DMS79 (cell line): ENCODE measurements around the gene CACNA2D3.

Experiments
- DNase-seq: peaks from one replicate; lab custom pipeline; 2025; lab: John Stamatoyannopoulos, UW

CACNA2D3 gene

DNA sequence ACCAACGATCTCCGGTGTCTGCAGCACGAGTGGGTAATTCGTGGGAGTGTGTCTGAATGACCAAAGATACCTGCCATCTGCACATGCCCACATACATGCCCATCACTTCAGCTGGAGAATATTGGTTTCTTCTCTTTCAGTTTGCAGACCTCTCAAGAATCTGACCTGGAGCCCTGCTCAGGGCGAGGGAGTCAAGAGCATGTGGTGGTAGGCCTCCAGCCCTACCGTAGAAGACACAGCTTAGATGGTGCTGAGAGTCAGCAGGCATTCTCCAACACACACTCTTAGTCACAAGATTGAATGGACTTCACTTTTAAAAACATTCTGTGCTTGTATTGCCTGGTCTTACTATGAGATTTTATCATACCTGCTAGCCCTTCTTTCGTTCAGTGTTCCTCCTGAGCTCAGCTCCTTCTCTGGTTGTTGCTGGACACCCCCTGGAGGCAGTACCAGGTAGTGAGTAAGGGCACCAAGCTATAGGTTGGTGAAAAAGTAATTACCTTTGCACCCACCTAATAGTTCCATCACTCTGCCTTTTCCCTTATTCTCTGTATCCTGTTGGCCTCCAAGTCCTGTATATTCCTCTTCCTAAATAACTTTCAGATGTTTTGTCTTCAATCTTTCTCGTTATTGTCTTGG is 252.0 kb downstream of the CACNA2D3 start:
- DNase-seq, result no peak

DNA sequence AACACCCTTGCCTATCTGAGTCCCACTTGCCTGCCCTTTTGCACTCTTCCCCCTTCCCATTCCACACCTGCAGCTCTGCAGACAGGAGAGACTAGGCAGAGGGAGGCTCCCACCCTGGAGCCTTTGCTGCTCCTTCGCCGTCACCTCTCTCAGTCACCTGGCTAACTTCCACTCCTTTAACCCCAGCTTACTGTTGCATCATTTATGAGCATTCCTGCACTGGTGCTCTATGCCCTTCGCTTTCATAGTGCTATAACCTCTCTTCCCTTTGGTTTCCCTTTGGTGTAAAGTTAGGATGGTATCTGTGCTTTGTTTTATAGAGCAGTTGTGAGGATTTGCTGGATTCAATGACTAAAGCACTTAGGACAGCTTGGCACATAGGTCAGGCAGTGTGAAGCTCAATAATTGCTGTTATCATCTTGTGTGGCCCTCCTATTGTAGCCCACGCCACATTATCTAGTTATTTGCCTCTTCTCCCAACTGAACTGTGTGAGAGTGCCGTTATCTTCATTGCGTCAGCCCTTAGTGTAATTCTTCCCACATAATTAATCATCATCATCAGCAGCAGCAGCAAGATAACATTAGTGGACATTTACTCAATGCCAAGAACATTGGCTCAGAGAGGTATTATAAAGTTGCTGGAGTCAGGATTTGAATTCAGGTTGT is 253.9 kb downstream of the CACNA2D3 start:
- no peak for DNase-seq

DNA sequence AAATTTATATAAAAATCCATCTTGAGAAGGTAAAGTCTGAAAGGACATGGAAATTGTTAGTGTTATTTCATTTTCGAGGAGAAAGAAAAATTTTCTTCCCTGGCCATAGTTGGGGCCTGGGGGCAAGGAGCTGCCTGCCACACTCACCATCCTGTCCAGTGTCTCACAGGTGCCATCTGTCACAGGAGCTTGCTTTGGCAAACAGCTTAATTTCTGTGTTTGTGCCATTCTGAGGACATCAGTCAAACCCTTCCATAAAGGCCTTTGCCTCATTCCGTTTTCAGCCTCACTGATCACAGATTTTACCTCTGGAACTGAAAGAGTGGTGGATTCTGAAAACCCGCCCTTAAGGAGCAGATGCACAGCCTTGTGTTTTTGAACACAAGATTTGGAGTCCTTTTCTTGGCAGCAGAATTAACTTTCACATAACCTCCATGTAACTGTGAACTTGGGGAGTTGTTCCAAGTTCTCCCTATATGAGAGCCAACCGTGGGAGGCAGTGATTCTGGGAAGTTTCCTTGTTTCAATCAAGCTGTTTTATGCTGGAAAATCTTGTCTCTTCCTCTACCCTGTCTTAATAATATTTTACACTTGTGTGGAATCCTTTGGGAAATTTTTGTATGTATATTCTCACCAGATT is 254.7 kb downstream of the CACNA2D3 start:
- no peak for DNase-seq

DNA sequence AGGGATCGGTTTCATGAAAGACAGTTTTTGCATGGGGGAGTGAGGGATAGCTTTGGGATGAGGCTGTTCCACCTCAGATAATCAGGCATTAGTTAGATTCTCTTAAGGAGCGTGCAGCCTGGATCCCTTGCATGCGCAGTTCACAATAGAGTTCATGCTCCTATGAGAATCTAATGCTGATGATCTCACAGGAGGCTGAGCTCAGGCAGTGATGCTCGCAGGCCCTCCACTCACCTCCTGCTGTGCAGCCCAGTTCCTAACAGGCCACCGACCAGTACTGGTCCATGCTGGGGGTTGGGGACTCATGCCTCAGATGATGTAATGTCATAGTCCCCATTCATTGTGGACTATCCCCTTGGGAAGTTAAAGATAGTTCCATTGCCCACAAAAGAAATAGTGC is 255.8 kb downstream of the CACNA2D3 start:
- DNase-seq, result no peak

DNA sequence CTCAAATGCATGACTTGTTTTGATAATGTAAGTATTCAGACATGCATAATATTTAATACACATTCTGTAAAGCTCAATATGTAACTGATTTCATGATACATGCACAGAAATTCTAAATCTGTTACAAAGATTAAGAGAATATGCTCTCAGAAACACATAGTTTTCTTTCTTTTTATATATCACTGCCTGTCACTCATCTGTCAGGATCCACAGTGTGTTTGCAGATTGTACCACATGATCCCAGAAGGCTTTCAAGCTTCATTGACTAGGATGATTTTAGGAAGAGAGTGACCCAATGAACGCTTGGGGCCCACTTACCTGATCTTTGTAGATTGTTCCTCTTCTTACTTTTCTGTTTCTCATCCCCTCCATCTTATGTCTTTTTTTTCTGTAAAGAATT is 261.9 kb downstream of the CACNA2D3 start:
- no peak for DNase-seq

DNA sequence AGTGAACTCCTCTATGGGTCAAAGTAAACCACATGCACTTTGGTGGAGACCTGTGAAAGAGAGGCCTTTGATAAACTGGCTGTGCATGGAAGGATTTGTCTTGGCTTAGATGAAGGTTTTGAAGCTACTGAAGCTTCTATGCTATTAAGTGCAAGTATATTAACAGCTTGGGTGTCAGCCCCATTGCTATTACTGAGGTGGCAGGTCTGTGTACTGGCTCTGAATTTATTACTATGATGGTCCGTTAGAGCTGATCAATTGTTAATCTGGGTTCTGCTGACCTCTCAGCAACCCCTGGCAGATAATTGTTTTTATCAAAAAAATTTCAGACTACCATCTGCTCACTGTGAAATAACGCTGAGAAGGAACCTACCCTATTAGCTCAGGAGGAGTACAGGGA is 268.2 kb downstream of the CACNA2D3 start:
- DNase-seq, result no peak

DNA sequence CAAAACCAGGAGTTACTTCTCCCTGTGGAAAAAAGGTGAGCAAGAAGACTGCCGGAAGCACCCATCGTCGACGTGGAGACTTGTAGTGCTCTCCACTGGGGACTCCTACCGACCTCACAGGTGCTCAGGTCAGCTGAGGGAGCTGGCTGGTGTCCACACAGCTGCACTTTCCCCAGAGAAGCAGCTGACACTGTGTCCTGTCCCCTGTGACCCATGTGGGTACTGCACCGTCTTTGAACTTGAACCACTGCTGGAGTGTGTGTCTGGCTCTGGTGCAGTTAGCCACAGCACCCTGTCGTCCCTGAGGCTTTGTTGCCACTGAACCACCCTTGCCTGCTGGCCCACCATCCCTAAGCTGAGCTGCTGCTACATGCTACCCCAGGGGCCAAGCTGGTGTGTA is 270.8 kb downstream of the CACNA2D3 start:
- DNase-seq, result no peak

DNA sequence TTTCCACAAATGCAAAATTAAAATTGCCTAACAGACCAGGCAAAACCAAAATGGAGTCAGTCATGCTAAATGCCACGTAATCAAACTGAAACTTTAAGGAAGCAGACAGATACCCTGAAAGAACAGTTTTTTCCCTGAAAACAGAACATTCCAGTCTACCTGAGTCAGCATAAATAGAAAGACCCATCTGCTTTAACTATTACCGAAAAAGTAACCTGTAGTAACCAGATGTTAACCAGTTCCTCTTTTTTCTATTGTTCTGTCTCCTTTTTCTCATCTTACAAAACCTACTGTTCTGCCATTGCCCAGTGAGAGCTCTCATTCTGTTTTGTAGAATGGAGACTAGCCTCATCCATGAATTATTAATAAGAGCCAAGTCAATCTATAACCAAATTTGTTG is 286.0 kb downstream of the CACNA2D3 start:
- DNase-seq, result no peak

DNA sequence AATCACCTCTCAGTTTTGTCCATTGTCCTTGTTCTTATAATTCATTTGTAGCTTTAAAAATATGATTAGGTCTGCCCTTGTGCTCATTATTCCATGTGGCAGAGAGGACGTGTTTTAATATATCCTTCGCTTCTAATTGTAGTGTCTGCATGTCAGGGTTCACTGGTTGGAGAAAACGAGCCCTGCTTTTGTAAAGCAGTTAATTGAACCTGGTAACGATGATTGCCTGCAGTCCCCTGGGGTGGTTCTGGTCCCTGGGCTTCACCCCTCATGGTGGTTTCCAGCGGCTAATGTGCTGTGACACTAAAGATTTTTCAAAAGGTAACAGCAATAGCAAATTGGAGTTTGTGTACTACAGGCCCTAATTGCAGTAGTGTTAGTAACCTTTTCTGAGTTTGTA is 299.6 kb downstream of the CACNA2D3 start:
- DNase-seq, result no peak

DNA sequence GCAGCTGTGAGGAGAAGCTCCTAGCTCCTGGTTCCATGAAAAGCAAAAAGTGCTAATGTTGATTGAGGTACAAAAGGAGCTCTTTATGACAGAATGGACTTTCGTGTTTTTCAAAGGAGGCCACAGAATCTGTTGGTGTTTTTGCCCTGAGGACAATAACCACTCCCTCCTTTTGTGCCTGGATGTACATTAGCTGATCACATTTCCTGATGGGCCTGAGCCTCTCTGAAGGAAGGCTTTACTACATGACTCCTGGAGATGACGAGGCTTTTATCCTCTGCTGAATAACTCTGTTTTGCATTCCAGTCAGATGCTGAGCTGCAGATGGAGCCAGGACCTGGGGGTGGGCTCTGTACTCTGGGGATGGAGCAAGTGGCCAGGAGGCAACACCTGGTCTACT is 301.9 kb downstream of the CACNA2D3 start:
- DNase-seq, result no peak

DNA sequence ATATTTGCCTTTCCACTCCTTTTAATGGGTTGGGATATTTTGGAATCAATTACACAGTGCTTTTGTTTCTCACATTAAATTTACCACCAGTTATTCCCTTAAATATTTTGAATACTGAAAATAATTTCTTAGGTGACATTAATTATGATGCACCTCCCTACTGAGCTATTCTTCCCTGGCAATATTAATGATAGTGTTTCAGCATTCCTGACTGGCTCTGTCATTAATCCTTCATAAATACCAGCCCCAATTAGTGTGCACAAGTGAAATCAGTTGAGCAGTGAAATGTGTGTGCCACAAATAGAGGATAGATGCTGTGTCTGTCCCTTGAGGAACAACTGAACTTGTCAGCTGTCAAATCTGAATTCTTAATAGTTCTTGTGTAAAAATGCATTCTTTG is 304.0 kb downstream of the CACNA2D3 start:
- DNase-seq, result no peak

DNA sequence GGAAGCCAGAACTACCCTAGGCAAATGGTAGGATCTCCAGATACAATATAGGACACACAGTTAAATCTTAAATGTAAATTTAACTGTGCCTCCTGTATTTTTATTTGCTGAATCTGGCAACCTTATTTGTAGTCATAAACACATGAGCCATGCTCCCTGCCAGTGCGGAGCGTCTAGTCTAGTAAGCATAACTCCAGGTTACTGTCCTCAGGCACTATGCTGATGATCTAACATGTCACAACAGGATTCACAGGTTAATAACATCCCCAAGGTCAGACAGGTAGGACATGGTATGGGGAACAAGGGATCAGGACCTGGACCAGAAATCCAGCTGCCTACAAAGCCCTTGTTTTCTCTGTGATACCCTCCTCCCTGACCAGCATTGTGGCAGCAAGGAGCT is 305.1 kb downstream of the CACNA2D3 start:
- no peak for DNase-seq

DNA sequence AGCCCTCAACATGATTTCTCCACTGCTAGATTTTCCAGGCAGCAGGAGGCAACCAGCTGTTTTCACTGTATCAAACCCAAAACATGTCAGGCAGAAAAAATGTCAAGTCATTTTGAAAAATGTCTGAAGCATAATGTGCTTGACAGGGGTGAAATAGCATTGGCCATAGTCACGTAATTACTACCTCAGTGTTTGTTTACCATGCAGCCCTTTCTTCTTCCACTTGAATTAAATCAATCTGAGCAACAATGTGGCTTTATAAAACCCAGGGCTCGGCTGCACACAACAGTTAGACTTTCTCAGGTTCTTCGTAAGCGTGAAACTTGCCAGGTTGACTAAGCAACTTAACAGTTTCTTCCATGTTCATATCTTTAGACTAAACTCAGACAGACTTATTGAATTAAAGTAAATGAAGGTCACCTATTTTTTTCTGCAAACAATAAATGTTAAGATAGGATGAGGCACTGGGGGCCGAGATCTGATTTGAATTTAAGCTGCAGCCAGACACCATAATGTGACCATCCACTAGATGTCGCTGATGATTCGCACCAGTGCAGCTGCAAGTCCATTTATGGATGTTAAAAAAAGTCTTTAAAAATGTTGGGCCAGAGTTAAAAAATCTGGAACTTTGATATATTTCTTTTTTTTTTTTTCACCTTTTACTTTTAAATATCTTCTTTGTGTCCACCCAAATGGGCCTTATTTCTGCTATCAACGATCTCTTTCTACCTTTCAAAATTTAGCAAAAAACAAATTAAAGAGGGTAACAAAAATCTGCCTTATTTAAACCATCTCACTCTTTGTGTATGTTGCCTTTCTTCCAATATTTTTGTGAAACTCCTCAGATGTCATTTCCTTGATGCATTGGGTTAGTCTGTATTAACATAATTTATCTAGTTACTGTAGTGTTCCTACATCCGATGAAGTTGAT is 305.9 kb downstream of the CACNA2D3 start:
- DNase-seq, result peak; percentile 61

DNA sequence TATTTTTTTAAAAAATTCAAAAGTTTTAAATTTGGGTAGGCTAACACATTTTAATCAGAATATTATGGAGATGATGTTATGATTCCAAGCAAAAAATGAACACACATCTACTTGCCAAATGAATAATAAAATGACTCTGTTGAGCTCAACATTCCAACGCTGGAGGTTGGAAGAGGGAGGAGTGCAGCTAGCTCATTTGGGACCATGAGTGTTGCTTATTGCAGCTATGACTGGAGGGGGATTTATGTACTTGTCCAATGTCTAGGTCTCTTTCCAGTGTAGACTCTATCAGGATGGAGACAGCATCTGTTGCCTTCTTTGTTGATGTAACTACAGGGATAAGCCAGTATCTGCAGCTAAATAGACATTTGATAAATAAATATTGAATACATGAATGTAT is 310.6 kb downstream of the CACNA2D3 start:
- no peak for DNase-seq

DNA sequence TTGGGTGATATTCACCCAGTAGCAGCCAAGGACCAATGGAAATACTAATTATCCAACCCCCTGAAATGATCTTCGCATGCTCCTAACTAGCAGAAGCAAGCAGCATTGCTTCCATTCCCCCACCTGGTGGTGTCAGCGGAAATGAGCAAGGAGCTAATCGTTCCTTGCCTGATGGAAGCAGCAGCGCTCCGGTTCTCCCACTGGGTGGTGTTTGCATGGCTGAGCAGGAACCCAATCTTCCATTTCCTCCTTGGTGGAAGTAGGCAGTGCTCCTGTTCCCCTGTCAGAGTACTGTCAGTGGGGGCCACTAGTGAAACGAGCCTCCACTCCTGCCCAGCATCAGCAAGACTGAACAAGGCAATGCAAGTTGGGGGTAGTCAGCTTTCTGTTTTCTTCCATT is 311.5 kb downstream of the CACNA2D3 start:
- no peak for DNase-seq

DNA sequence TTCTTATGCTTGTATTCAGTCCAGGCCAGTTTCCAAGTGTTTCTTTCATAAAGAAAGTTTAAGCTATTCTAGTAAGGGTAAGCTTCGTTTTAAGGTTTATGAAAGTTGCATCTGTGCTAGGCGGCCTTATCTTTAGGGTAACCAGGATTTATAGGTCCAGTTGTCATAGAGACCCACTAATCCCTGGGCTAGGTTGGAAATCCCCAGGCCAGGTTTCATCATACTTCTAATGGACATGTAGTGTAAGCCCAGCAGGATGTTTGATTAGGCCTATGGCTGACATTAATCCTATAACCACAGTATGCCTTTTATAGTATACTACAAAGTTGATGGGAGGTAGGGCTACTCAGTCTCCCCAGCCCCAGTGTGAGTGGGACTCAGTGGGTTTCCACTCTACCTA is 312.4 kb downstream of the CACNA2D3 start:
- DNase-seq, result no peak

DNA sequence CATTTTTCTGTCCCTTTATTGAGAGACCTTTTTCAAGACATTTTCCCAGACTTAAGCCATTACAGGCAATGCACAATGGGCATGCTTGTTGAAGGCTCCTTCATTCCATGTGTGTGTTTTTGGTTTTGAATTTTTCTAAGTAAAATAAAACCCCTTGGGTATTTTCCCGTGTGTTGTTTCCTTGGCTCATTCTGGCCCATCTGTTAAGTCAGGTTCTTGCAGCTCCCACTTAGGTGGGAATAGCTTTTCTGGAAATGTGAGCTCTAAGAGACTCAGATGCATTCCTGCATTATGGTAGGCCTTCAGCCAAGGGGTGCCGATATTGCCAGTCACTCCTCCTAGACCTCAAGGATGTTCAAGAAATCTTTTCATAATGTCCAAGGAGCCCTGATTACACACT is 314.9 kb downstream of the CACNA2D3 start:
- no peak for DNase-seq

DNA sequence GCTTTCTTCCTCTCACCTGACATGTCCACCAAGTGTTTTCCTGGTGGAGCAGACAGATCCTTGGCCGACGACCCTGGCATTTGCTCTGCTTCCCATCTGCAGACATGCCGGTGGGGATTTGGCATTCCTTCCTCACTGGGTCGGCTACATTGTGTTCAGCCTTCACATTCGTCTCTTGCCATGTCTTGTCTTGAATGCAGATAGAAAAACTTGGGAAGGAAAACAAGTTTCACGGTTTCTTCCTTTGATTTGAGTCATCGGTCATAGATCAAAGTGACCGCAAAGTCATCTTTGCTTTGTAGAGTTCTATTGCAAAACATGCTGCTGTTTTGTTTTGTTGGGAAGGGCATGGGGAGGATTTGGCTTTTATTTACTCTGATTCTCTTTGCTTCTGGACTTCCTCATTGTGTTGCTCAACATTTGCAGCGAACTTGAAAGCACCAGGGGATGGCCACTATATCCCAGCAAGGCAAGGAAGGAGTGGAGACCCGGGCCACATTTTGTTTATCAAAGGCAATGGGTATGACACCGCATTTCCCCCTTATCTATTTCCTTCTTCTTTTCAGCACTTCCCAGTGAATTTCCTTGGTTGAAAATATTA is 321.3 kb downstream of the CACNA2D3 start:
- DNase-seq, result no peak

DNA sequence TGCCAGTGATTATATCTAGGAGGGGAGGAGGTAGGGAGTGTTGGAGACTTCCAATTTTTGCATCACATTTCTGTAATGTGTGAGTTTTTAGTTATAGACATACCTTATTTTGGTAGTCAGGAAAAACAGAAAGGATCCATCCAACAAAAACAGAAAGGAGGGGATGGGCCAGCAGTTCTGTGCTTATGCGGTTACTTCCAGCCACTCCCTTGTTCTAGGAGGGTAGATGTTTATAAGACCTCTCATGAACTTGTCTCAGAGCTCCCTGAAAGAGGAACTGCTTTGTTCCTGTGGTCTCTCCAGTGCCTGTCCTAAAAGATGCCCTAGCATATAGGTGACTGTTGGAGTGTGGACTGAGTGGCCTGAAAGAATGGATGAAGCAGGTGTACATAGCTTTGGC is 323.3 kb downstream of the CACNA2D3 start:
- DNase-seq, result no peak

DNA sequence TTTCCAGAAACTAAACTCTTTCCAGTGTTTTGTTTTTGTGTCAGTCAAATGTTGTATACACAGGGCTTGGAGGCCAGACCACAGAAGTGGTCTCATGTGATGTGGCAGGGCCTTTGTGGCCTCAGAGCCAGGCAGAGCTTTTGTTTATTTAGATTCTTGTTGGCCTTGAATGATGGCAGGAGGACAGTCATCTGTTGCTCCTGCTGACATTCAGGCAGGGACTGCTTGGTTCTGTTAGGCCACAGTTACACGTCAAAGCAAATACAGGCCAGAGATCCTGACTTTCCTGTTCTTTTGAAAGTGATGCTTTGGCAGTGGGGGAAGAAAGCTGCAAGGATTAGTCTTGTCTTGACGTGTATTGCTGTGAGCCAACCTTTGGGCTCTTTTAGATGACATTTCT is 325.1 kb downstream of the CACNA2D3 start:
- no peak for DNase-seq

DNA sequence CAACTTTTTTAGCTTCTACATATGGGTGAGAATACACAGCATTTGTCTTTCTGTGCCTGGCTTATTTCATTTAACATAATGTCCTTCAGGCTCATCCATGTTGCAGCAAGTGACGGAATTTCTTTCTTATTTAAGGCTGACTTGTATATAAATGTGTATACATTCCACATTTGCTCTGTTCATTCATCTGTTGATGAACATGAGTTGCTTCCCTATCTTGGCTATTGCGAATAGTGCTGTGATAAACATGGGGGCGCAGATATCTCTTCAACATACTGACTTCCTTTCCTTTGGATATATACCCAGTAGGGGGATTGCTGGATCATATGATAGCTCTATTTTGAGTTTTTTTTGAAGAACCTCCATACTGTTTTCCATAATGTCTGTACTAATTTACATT is 332.5 kb downstream of the CACNA2D3 start:
- no peak for DNase-seq

DNA sequence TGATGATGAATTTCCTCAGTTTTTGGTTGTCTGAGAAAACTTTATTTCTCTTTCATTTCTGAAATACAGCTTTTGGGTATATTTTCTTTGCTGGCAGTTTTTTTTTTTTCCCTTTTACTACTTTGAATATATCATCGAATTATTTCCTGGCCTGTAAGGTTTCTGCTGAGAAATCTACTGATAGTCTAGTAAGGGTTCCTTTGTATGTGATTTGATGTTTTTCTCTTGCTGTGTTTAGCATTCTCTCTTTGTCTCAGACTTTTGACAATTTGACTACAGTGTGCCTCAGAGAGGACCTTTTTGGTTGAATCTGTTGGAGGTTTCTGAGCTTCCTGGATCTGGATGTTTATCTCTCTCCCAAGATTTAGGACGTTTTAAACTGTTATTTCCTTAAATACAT is 336.0 kb downstream of the CACNA2D3 start:
- no peak for DNase-seq
